ENCODE data around the gene ADAMTSL1.

DNA sequence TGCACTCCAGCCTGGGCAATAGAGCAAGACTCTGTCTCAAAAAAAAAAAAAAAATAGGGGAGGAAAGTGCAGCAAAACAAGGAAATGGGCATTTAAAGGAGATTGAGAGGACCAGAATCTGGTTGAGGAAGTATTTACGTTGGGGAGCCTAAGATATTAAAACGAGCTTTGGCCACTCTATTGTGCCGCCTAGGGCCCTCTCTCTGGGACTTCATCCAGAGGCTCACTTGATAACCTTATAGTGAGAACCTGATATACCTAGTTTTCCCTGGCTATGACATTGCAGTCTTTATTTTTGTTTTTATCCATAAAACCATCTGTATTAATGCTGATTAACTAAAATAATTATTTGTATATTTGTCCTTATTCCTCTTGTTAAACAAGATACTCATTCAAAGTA lies 345.5 kb downstream of the ADAMTSL1 start:
- TF ChIP-seq, protein P1, sequence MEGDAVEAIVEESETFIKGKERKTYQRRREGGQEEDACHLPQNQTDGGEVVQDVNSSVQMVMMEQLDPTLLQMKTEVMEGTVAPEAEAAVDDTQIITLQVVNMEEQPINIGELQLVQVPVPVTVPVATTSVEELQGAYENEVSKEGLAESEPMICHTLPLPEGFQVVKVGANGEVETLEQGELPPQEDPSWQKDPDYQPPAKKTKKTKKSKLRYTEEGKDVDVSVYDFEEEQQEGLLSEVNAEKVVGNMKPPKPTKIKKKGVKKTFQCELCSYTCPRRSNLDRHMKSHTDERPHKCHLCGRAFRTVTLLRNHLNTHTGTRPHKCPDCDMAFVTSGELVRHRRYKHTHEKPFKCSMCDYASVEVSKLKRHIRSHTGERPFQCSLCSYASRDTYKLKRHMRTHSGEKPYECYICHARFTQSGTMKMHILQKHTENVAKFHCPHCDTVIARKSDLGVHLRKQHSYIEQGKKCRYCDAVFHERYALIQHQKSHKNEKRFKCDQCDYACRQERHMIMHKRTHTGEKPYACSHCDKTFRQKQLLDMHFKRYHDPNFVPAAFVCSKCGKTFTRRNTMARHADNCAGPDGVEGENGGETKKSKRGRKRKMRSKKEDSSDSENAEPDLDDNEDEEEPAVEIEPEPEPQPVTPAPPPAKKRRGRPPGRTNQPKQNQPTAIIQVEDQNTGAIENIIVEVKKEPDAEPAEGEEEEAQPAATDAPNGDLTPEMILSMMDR (IDR thresholded peaks at IDR 0.05) = no peak
- no peak for TF ChIP-seq POLR2AphosphoS5 (IDR thresholded peaks at IDR 0.05)

Data from stomach (tissue), 4 donors.